GM12872 (cell line): ENCODE data around the gene ZBTB7C.

ENCODE experiments used
- TF ChIP-seq, protein P1 (sequence below): IDR thresholded peaks from 3 replicates; pipeline ENCODE4 v1.5.1; 2011; ENCODE audit warnings: low read depth, mild to moderate bottlenecking, low read length, moderate library complexity; ENCODE audit not compliant: insufficient read depth

ZBTB7C gene

DNA sequence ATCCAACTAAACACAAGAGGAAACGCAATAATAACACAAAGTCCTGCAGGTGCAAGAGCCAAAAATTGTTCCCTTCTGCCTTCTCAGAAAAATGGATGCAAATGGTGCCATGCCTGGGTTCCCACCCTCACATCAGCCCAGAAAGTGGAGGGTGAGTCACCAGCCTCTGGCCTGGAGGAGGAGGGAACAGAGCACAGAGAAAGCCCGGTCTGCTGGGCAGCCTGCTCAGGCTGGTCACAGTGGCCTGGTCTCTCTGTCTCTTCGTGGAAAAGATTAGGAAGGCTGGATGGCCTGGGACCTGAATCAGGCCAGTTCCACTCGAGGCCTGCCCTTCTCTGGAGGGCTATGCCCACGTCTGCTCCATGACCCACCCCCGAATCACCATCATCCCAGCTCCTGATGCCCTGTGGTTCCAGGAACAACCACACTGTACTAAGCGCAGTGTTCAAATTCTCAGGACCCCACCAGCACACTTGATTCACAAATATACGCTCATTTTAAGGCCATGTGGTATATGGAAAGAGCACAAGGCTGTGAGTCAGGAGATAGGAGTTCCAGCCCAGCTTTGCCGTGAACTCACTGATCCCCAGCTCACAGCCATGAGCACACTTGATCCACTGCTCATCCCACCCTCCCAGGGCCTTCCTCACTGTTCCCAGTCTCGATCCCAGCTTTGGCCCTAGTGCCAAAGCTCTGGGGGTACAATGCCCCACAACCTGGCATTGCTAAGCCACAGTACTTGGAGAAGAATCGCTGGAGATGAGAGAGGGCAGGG, 82.1 kb downstream of the ZBTB7C start:
- TF ChIP-seq, protein P1, sequence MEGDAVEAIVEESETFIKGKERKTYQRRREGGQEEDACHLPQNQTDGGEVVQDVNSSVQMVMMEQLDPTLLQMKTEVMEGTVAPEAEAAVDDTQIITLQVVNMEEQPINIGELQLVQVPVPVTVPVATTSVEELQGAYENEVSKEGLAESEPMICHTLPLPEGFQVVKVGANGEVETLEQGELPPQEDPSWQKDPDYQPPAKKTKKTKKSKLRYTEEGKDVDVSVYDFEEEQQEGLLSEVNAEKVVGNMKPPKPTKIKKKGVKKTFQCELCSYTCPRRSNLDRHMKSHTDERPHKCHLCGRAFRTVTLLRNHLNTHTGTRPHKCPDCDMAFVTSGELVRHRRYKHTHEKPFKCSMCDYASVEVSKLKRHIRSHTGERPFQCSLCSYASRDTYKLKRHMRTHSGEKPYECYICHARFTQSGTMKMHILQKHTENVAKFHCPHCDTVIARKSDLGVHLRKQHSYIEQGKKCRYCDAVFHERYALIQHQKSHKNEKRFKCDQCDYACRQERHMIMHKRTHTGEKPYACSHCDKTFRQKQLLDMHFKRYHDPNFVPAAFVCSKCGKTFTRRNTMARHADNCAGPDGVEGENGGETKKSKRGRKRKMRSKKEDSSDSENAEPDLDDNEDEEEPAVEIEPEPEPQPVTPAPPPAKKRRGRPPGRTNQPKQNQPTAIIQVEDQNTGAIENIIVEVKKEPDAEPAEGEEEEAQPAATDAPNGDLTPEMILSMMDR = no peak

DNA sequence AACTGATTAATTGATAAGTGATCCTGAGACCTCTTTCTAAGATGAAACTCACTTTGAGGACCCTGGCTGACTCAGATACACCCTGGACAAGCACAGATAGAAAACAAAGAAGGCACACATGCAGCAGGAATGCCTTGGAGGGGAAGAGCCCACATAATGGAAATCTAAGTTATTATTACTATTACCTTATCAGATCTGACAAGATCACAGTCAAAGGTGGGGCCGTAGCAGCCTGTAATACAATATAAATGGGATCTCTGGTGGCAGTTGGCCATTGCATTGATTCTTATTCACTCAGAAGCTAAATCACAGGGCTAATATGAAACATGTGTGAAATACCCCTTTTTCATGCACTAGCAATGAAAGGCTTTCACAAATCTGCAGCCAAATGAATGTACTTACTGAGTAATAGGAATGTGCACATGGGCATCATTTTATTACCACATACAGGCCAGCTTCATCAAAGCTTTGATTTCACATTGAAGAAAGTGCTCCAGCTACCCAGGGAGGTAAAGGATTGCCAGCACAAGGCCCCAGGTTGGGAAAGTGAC, 84.0 kb downstream of the ZBTB7C start:
- TF ChIP-seq, protein P1 = no peak

DNA sequence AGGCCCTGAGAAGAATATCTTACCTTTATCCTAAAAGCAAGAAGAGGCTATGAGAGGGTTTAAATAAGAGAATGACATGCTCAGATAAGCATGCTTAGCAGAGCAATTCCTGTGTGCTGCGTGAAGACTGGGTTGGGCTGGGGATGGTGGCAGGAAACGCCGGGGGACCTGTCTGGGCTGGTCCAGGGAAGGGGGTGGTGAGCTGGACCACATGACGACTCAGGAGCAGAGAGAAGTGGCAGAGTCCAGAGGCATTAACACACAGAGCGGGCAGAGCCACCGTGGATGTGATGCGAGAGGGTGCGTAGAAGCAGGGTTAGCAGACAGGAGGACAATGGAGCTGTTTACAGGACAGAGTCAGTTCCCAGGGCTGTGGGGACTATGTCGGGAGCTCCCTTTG, 84.5 kb downstream of the ZBTB7C start:
- TF ChIP-seq, protein P1 = no peak

DNA sequence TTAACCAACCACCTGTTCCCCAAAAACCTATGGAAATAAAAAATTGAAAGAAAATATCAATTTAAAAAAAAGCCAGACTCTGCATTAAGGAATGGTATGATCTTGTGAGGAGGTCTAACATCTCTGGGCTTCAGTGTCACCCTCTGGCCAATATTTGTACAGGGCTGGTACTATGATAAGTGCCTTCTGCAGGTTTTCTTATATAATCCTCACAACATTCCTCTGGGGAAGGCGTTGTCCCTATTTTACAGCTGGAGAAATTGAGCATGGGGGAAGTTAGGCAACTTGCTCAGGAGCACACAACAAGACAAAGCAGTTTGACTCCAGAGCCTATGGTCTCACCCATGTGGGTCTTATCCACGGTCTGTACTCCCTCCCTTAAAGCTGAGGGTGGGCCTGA, 86.0 kb downstream of the ZBTB7C start:
- TF ChIP-seq, protein P1 = no peak

DNA sequence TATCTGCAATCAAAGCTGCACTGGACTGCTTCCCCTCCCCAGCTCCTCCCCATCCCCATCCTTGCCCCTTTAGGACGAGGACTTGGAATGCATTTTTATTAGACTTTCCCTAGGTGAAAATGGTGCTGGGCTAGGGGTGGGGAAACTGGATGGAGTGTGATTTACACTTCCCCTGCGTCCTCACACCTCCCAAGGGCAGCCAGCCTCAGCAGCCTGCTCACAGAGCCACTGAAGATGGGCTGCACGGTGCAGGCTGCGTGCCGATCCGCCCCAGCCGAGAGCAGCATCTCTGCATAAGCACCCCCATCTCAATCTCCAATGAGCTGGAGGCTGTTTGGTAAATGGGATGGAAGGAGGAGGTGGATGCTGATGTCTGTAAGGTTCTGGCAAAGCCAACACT, 87.6 kb downstream of the ZBTB7C start:
- TF ChIP-seq, protein P1 = no peak

DNA sequence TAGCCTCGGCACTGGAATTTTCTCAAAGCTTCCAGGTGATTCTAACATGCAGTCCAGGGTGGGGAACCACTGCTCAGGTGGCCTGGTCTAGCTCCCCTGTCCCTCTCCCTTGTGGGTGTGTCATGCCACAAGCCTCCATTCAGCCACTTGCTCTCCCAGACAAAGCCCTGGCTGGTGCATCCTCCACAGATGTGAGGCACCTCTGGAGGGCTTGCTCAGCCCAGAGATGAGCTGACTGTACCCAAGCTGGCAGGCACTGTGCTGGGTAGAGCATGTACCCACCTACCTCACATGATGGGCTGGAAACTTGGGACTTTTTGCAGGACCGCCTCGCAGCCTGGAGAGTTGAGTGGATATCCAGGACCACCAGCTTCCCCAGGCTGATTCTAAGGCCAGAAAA, 88.1 kb downstream of the ZBTB7C start:
- TF ChIP-seq, protein P1 = no peak

DNA sequence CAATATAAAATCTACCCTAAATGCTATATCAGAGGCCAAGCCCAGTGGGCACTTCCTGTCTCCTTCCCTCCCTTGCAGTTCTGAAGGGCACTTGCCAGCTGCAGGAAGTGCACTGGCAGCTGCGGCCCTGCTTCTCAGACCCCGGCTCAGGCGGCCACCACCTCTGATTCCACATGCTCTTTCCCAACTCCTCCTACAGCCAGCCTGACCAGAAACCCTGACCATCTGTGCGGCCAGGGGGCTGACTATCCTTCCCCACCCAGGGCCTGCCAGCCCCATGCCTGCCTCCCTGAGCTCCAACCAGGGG, 88.6 kb downstream of the ZBTB7C start:
- TF ChIP-seq, protein P1 = no peak
